ENCODE measurements around the gene MKNK1. TPM values are rescaled to one million over a fixed set of nuclear protein-coding genes. Genes with fewer than 3 reads are reported as not detected.
A peak's percentile ranks its signal among the peaks of the same experiment; 100 is the strongest.

The MKNK1 gene
- total and polyA plus RNA-seq, 8 donors = 21.2 to 182 (median 36.7) TPM

DNA sequence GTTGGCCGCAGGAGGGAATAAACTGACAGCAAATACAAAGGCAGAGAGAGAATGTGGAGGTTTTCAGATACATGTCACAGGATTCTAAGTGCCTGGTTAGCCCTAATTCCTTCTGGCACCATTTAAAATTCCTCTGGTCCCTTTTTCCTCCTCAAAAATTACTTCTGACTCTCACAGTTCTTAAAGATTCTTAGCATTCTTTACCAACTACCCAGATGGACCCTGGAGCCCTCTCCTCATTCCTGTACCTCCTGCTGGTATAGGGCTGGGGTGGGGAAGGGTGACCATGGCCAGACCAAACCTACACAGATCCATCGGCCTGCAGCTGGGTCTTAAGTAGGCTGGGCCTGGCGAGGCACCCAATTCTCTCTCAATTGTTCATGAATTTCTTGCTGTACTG lies 7.2 kb downstream of the MKNK1 start:
- H3K9me3 ChIP-seq = no peaks in the 10 kb centered on the region
- WGBS, 5 donors = 92 to 98% (median 94%) methylated on average over 3 of the region's 3 CpGs
- no peaks in the 10 kb centered on the region for H3K27me3 ChIP-seq
- peaks cover 7 to 52% (median 28%) of the 10 kb centered on the region in 4 donors for H3K4me1 ChIP-seq
- DNase-seq = no peak
- intact Hi-C loops (cut with DNase I; ENCODE audit: low total_unique reads) = no loop called here
- H3K27ac ChIP-seq = no peak overlapping the region
- H3K36me3 ChIP-seq = peaks cover 24 to 27% (median 25%) of the 10 kb centered on the region in 4 donors
- no peak overlapping the region for H3K4me3 ChIP-seq
- TF ChIP-seq, protein P1, sequence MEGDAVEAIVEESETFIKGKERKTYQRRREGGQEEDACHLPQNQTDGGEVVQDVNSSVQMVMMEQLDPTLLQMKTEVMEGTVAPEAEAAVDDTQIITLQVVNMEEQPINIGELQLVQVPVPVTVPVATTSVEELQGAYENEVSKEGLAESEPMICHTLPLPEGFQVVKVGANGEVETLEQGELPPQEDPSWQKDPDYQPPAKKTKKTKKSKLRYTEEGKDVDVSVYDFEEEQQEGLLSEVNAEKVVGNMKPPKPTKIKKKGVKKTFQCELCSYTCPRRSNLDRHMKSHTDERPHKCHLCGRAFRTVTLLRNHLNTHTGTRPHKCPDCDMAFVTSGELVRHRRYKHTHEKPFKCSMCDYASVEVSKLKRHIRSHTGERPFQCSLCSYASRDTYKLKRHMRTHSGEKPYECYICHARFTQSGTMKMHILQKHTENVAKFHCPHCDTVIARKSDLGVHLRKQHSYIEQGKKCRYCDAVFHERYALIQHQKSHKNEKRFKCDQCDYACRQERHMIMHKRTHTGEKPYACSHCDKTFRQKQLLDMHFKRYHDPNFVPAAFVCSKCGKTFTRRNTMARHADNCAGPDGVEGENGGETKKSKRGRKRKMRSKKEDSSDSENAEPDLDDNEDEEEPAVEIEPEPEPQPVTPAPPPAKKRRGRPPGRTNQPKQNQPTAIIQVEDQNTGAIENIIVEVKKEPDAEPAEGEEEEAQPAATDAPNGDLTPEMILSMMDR (IDR thresholded peaks at IDR 0.05) = no peak
- TF ChIP-seq POLR2AphosphoS5 (IDR thresholded peaks at IDR 0.05) (no peak), POLR2A (IDR thresholded peaks at IDR 0.05) (no peak), EP300 (IDR thresholded peaks at IDR 0.05) (no peak)

- Histone ChIP-seq H3K36me3 (peaks cover 32 to 35% (median 34%) of the 10 kb centered on the region in 4 donors), H3K4me3 (no peak overlapping the region), H3K27me3 (no peaks in the 10 kb centered on the region), H3K4me1 (peaks cover under 1 to 44% (median 19%) of the 10 kb centered on the region in 4 donors), H3K27ac (peak overlapping the region in 4 of 5 donors; percentile 4 to 73 (median 45)), H3K9me3 (no peaks in the 10 kb centered on the region)
- intact Hi-C loops (cut with DNase I; ENCODE audit: low total_unique reads) = no loop called here
- TF ChIP-seq EP300 (IDR thresholded peaks at IDR 0.05) (no peak), POLR2AphosphoS5 (IDR thresholded peaks at IDR 0.05) (no peak), POLR2A (IDR thresholded peaks at IDR 0.05) (no peak)
- TF ChIP-seq, protein P1 (IDR thresholded peaks at IDR 0.05) = no peak
- no peak for DNase-seq
- whole genome bisulfite sequencing, 5 donors = 92 to 100% (median 98%) methylated on average over 1 of the region's 1 CpG
Observed at GRCh38 chr1:46596036-46596435, 8.0 kb downstream of the MKNK1 start.

DNA sequence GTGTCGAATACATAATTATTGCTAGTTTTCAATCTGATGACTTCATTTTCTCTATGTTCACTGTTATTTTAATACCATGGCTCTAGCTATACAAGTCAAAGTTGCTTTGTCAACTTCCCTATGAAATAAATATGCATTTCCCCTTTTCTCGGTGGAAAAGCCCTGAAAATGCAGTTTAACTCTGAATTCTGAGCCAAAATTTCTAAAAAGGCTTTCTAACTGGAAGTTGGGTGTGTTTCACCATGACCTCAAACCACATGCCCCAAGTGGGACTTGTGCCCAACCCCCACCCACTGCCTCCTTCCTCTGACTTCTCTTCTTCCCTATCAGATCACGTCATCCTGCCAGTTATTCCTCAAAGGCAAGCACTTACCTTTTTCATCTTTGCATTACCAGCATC lies 8.9 kb downstream of the MKNK1 start:
- Histone ChIP-seq H3K4me3 (no peak overlapping the region), H3K27me3 (no peaks in the 10 kb centered on the region), H3K27ac (peak overlapping the region in 4 of 5 donors; percentile 47 to 82 (median 70)), H3K36me3 (peaks cover 35 to 44% (median 41%) of the 10 kb centered on the region in 4 donors), H3K9me3 (no peaks in the 10 kb centered on the region), H3K4me1 (peaks cover 0 to 35% (median 16%) of the 10 kb centered on the region in 4 donors)
- peak in 1 of 2 donors; percentile 55 for DNase-seq
- WGBS, 5 donors = 66 to 74% (median 69%) methylated on average over 3 of the region's 3 CpGs
- TF ChIP-seq POLR2A (IDR thresholded peaks at IDR 0.05) = no peak
- TF ChIP-seq, protein P1 (IDR thresholded peaks at IDR 0.05) = no peak
- no peak for TF ChIP-seq POLR2AphosphoS5 (IDR thresholded peaks at IDR 0.05)
- no peak for TF ChIP-seq EP300 (IDR thresholded peaks at IDR 0.05)
- intact Hi-C loops (cut with DNase I; ENCODE audit: low total_unique reads) = no loop called here

DNA sequence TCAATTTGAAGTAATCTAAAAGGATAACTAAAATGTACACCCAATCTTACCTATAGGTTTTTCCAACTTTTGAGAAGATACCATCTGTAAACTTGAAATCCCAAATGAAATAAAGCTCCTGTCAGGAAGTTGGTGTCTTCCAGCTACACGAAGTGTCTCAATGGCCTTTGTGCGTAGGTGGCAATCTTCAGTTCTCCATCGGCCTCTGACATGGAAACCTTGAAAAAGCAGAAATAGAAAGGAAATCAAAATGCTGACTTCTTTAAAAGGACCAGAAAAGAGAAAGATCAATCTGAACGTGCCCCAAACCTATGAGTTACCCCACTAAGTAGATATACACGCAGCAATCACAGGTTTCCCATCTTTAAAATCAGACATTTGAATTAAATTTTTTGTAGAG lies 10.0 kb downstream of the MKNK1 start:
- Histone ChIP-seq H3K36me3 (peaks cover 39 to 54% (median 52%) of the 10 kb centered on the region in 4 donors), H3K27me3 (no peaks in the 10 kb centered on the region), H3K4me1 (peaks cover 0 to 24% (median 8%) of the 10 kb centered on the region in 4 donors), H3K4me3 (no peak overlapping the region), H3K9me3 (no peaks in the 10 kb centered on the region), H3K27ac (peak overlapping the region in 3 of 5 donors; percentile 47 to 82 (median 73))
- WGBS, 5 donors = 85 to 93% (median 92%) methylated on average over 5 of the region's 5 CpGs
- TF ChIP-seq POLR2AphosphoS5 (IDR thresholded peaks at IDR 0.05) (no peak), EP300 (IDR thresholded peaks at IDR 0.05) (no peak), POLR2A (IDR thresholded peaks at IDR 0.05) (no peak)
- TF ChIP-seq, protein P1 (IDR thresholded peaks at IDR 0.05) = no peak
- intact Hi-C loops (cut with DNase I; ENCODE audit: low total_unique reads) = no loop called here
- DNase-seq = no peak

All from stomach (tissue), 9 donors.